ENCODE measurements around the gene TEP1.

DNA sequence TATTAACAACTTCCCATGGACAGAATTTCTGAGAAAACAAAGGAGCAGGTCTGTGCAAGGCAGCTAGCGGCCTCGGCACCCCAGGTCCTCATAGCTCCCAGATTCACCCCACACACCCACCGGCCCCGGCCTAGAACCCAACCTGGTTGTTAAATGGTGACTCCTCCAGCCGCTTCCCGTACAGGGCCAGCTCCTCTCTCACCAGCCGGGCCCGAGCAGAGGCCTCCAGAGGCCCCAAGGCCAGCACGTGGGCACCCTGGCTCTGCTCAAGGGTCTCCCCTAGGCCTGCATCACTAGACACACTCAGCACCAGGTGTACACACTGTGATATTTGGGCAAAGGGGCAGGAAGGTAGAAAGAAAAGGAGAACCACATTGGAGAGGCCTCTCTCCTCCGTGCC lies 30.3 kb downstream of the TEP1 start:
- TF ChIP-seq CTCF (IDR thresholded peaks at IDR 0.05), result no peak
- no peak for TF ChIP-seq POLR2A (IDR thresholded peaks at IDR 0.05)
